ENCODE measurements around the gene PANK1.

PANK1 gene

GRCh38 chr10:89615824-89616223, 29.2 kb downstream of the PANK1 start:
- DNase-seq, result peak; percentile 24

GRCh38 chr10:89615112-89615511, 29.9 kb downstream of the PANK1 start:
- peak; percentile 16 for DNase-seq

- no peak for DNase-seq
Measured at GRCh38 chr10:89613582-89613981, 31.5 kb downstream of the PANK1 start.

- DNase-seq, result no peak
Measured at GRCh38 chr10:89611282-89611681, 33.8 kb downstream of the PANK1 start.

- DNase-seq, result no peak
Measured at GRCh38 chr10:89609833-89610346, 35.2 kb downstream of the PANK1 start.

- DNase-seq, result no peak
Measured at GRCh38 chr10:89604200-89604599, 40.8 kb downstream of the PANK1 start.

- no peak for DNase-seq
Measured at GRCh38 chr10:89602919-89603318, 42.1 kb downstream of the PANK1 start.

GRCh38 chr10:89601728-89602361, 43.2 kb downstream of the PANK1 start:
- DNase-seq, result no peak

- no peak for DNase-seq
Measured at GRCh38 chr10:89600041-89600440, 45.0 kb downstream of the PANK1 start.

- DNase-seq, result no peak
Measured at GRCh38 chr10:89593043-89593442, 52.0 kb downstream of the PANK1 start.

- DNase-seq, result no peak
Measured at GRCh38 chr10:89592539-89592938, 52.5 kb downstream of the PANK1 start.

- DNase-seq, result no peak
Measured at GRCh38 chr10:89591796-89592271, 53.2 kb downstream of the PANK1 start.

GRCh38 chr10:89591111-89591795, 53.8 kb downstream of the PANK1 start:
- no peak for DNase-seq

- no peak for DNase-seq
Measured at GRCh38 chr10:89590326-89590725, 54.7 kb downstream of the PANK1 start.

GRCh38 chr10:89589101-89589720, 55.8 kb downstream of the PANK1 start:
- DNase-seq, result no peak

GRCh38 chr10:89588671-89589070, 56.4 kb downstream of the PANK1 start:
- no peak for DNase-seq

- no peak for DNase-seq
Measured at GRCh38 chr10:89582022-89582421, 63.0 kb downstream of the PANK1 start.

GRCh38 chr10:89580243-89580642, 64.8 kb downstream of the PANK1 start:
- DNase-seq, result no peak

GRCh38 chr10:89576696-89577095, 68.3 kb downstream of the PANK1 start:
- DNase-seq, result no peak

GRCh38 chr10:89576022-89576421, 69.0 kb downstream of the PANK1 start:
- DNase-seq, result no peak

- no peak for DNase-seq
Measured at GRCh38 chr10:89575031-89575430, 70.0 kb downstream of the PANK1 start.

- DNase-seq, result no peak
Measured at GRCh38 chr10:89574368-89574767, 70.7 kb downstream of the PANK1 start.

GRCh38 chr10:89567576-89568245, 77.3 kb downstream of the PANK1 start:
- DNase-seq, result no peak
